Activated CD4-positive, alpha-beta T cell treated with anti-CD3 and anti-CD28 coated beads for 36 hours (primary cell): ENCODE results near the gene CCNE1. TPM values are rescaled to one million over a fixed set of nuclear protein-coding genes. Genes with fewer than 3 reads are reported as not detected.
A peak's percentile ranks its signal among the peaks of the same experiment; 100 is the strongest.

Source experiments
- ATAC-seq: fragments of 200-7000 bp; cut with Tn5 transposase; one replicate; pipeline ENCODE4 v1.10.0; 2021; ENCODE audit warnings: mild to moderate bottlenecking, moderate library complexity
- CTCF ChIA-PET: fragments of 350-600 bp; sonication (Branson Sonifier 250); formaldehyde crosslinking; loops from one replicate; lab custom pipeline; 2021; ENCODE audit warnings: antibody characterized with exemption; lab: Charles Lee
- POLR2A ChIA-PET: fragments of 350-600 bp; sonication (Branson Sonifier 250); formaldehyde crosslinking; loops from one replicate; lab custom pipeline; 2021; ENCODE audit warnings: antibody characterized with exemption, inconsistent platforms; lab: Charles Lee
- DNase-seq: peaks from one replicate; pipeline ENCODE4 v3.0.0-alpha.2; 2020
- H3K27ac Mint-ChIP-seq: one replicate; pipeline ENCODE4 v1.8.0; 2021; ENCODE audit warnings: mixed read lengths
- H3K27me3 Mint-ChIP-seq: one replicate; pipeline ENCODE4 v1.8.0; 2021; ENCODE audit warnings: mixed read lengths
- H3K36me3 Mint-ChIP-seq: one replicate; pipeline ENCODE4 v1.8.0; 2021; ENCODE audit warnings: low read depth, mixed read lengths
- H3K4me1 Mint-ChIP-seq: one replicate; pipeline ENCODE4 v1.8.0; 2021; ENCODE audit warnings: mixed read lengths
- H3K4me3 Mint-ChIP-seq: one replicate; pipeline ENCODE4 v1.8.0; 2021; ENCODE audit warnings: mild to moderate bottlenecking, moderate library complexity, mixed read lengths
- H3K9me3 Mint-ChIP-seq: one replicate; pipeline ENCODE4 v1.8.0; 2021; ENCODE audit warnings: low read depth, mixed read lengths
- intact Hi-C, 2 experiments: fragments of 100-400 bp; cut with DNase I in 1 of 2; cut with micrococcal nuclease in 1 of 2; formaldehyde crosslinking; loops; one replicate each; pipeline versions ENCODE4 v1.14.2 to v1.15.1; 2022 to 2024; cut with DNase I, micrococcal nuclease
- total RNA-seq, 2 experiments: library from RNA; stranded (reverse); gene quantifications; one replicate each; pipeline ENCODE4 v1.2.3, GENCODE V29; 2021

Gene CCNE1
- total RNA-seq = 10 to 100 TPM; 29.4 to 30.4 TPM

- ATAC-seq (peak; percentile 93), DNase-seq (peak; percentile 98)
- Mint-ChIP-seq H3K27me3 (no peaks in the 10 kb centered on the region), H3K4me3 (peak within 1 kb of the TSS; percentile 88), H3K27ac (peak within 1 kb of the TSS; percentile 94), H3K4me1 (peaks cover 15% of the 10 kb centered on the region), H3K9me3 (peaks cover 4% of the 10 kb centered on the region), H3K36me3 (peaks cover 22% of the 10 kb centered on the region)
- intact Hi-C loops = loop anchor here (1.0 kb wide), 8 partner anchors 20 to 205 kb away; partner anchors contain the start of genes C19orf12 (in 1 of the 2), POP4 (in 1 of the 2) and URI1 (in 1 of the 2)
- CTCF ChIA-PET = no interaction called here
- POLR2A ChIA-PET = no interaction called here
Measured at GRCh38 chr19:29811125-29812079, at the start of gene CCNE1. Gene CCNE1, plus strand, starts transcription at chr19:29811991. Its CDS starts 565 bp downstream, at chr19:29812556.

- Mint-ChIP-seq H3K27me3 (peaks cover 1% of the 10 kb centered on the region), H3K4me3 (no peak overlapping the region), H3K4me1 (no peaks in the 10 kb centered on the region), H3K27ac (no peak overlapping the region), H3K36me3 (no peaks in the 10 kb centered on the region), H3K9me3 (no peaks in the 10 kb centered on the region)
- intact Hi-C loops = no loop called here
- POLR2A ChIA-PET = no interaction called here
- CTCF ChIA-PET = interaction anchor here (1.4 kb wide), 1 partner anchor 8 kb away, joined by 3 read pairs; no protein-coding TSS in a partner anchor
- DNase-seq (no peak), ATAC-seq (no peak)
Measured at GRCh38 chr19:29763196-29763595, 48.6 kb upstream of the CCNE1 start.

DNA sequence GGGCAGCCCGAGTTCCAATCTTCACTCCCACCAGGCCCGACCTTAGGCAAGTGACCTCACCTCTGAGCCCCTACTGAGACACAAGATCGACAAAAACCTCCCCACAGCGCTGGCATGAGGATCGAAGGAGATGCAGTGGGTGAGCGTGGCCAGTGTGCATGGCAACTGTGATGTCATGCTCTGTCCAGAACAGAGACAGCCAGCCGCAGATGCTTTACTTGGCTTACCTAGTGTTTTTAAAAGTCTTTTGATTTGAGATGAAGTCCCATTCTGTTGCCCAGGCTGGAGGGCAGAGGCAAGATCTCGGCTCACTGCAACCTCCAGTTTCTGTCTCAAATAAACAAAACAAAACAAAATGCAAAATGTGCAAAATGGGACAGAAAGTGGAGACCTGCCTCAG, 47.4 kb upstream of the CCNE1 start:
- ATAC-seq (no peak), DNase-seq (no peak)
- H3K9me3 Mint-ChIP-seq = no peaks in the 10 kb centered on the region
- H3K4me3 Mint-ChIP-seq = no peak overlapping the region
- no peaks in the 10 kb centered on the region for H3K36me3 Mint-ChIP-seq
- H3K27me3 Mint-ChIP-seq = peaks cover 1% of the 10 kb centered on the region
- POLR2A ChIA-PET = no interaction called here
- intact Hi-C loops = no loop called here
- H3K27ac Mint-ChIP-seq = no peak overlapping the region
- H3K4me1 Mint-ChIP-seq = no peaks in the 10 kb centered on the region
- CTCF ChIA-PET = interaction anchor here (0.8 kb wide), 1 partner anchor 108 kb away, joined by 3 read pairs; no protein-coding TSS in a partner anchor

DNA sequence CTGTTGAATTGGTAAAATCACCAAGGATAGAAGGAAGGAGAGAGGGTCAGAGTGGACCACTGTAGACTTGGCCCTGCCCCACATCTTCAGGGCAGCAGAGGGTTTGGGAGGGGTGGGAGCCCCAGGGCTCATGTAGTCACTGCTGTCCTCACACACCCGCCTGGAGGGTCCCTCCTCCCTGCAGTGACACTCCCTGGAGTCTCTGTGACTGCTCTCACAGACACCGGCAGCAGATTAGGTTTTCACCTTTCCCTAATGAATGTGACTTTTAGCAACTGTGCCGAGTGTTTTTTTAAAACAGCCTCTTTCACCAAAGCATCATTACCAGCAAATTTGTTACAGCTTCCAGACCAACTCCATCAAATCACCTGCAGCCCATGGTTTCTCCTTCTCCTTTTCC, 45.7 kb upstream of the CCNE1 start:
- intact Hi-C loops = no loop called here
- CTCF ChIA-PET = no interaction called here
- Mint-ChIP-seq H3K9me3 (no peaks in the 10 kb centered on the region), H3K27me3 (peaks cover under 1% of the 10 kb centered on the region), H3K4me1 (no peaks in the 10 kb centered on the region), H3K27ac (no peak overlapping the region), H3K4me3 (no peak overlapping the region), H3K36me3 (no peaks in the 10 kb centered on the region)
- ATAC-seq = no peak
- POLR2A ChIA-PET = no interaction called here
- DNase-seq = no peak

GRCh38 chr19:29767039-29767735, 44.6 kb upstream of the CCNE1 start:
- CTCF ChIA-PET = interaction anchor here (0.6 kb wide), 1 partner anchor 883 kb away, joined by 3 read pairs; no protein-coding TSS in a partner anchor
- no peaks in the 10 kb centered on the region for H3K9me3 Mint-ChIP-seq
- H3K27me3 Mint-ChIP-seq = no peaks in the 10 kb centered on the region
- POLR2A ChIA-PET = no interaction called here
- no peak overlapping the region for H3K27ac Mint-ChIP-seq
- H3K4me3 Mint-ChIP-seq = no peak overlapping the region
- DNase-seq = no peak
- intact Hi-C loops = no loop called here
- no peak for ATAC-seq
- no peaks in the 10 kb centered on the region for H3K36me3 Mint-ChIP-seq
- no peaks in the 10 kb centered on the region for H3K4me1 Mint-ChIP-seq

DNA sequence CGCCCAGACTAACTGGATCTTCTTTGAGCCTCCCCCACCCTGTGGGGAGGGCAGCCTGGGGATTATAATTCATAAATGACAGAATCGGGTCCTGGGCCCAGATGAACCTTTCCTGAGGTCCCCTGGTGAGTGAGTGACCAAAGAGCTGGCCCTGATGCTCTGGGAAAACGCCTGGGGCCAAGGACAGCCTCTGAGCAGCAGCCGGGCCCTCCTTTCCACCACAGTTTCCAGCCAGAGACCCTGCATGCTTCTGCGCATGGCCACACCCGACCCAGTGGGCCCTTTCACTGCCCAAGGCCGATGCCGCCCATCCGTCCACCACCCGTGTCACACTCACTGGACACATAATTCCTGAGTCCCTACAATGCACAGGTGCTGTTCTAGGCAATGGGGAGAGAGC, 43.6 kb upstream of the CCNE1 start:
- no peaks in the 10 kb centered on the region for H3K4me1 Mint-ChIP-seq

DNA sequence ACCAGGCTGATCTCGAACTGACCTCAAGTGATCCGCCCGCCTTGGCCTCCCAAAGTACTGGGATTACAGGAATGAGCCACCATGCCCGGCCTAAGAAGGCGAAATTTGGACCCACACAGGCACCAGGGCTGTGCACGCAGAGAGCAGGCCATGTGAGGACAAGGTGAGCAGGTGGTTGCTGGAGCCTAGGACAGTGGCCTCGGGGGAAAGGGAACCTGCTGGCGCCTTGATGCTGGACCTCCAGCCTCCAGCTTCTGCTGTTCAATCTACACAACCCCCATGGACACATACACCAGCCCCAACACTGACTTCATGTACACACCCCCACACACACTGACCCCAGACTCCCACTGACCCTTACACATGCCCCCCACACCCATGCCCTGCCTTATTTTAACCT, 41.8 kb upstream of the CCNE1 start:
- Mint-ChIP-seq H3K27ac (no peak overlapping the region), H3K36me3 (no peaks in the 10 kb centered on the region), H3K4me3 (no peak overlapping the region), H3K27me3 (no peaks in the 10 kb centered on the region), H3K9me3 (no peaks in the 10 kb centered on the region), H3K4me1 (no peaks in the 10 kb centered on the region)
- CTCF ChIA-PET = interaction anchor here (0.7 to 4.0 kb wide), 4 partner anchors 10 to 158 kb away, joined by 3 to 19 read pairs (median 6); no protein-coding TSS in a partner anchor
- intact Hi-C loops = no loop called here
- ATAC-seq (no peak), DNase-seq (no peak)
- POLR2A ChIA-PET = no interaction called here

More for the DNA sequence above, 43.6 kb upstream of the CCNE1 start:
- Mint-ChIP-seq H3K27ac (no peak overlapping the region), H3K27me3 (no peaks in the 10 kb centered on the region), H3K4me3 (no peak overlapping the region), H3K36me3 (no peaks in the 10 kb centered on the region), H3K9me3 (no peaks in the 10 kb centered on the region)
- POLR2A ChIA-PET = no interaction called here
- intact Hi-C loops = no loop called here
- CTCF ChIA-PET = interaction anchor here (4.0 kb wide), 1 partner anchor 8 kb away, joined by 19 read pairs; no protein-coding TSS in a partner anchor
- DNase-seq (no peak), ATAC-seq (no peak)

DNA sequence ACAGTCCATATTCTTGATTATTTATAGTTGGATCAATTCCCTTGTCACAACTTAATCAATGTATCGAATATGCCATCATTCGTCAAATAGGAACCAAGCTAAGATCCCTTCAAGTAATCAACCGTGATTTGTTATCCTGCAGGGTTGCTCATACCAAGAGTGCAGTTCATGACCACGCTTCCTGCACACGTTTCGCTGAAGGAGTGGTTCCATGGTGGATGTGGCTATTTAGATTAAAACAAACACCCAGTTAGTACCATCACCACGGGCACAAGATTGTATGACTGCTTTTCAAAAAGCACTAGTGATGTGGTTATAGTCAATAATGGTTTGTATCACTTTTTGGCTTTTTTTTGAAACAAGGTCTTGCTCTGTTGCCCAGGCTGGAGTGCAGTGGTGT, 41.1 kb upstream of the CCNE1 start:
- DNase-seq = peak; percentile 43
- ATAC-seq = peak; percentile 65
- H3K27ac Mint-ChIP-seq = no peak overlapping the region
- ChIA-PET CTCF (interaction anchor here (0.7 to 4.0 kb wide), 4 partner anchors 11 to 159 kb away, joined by 3 to 19 read pairs (median 6); no protein-coding TSS in a partner anchor), POLR2A (no interaction called here)
- no peak overlapping the region for H3K4me3 Mint-ChIP-seq
- H3K27me3 Mint-ChIP-seq = no peaks in the 10 kb centered on the region
- no peaks in the 10 kb centered on the region for H3K4me1 Mint-ChIP-seq
- no peaks in the 10 kb centered on the region for H3K9me3 Mint-ChIP-seq
- intact Hi-C loops = loop anchor here in 1 of 2 experiments (1.0 kb wide), 1 partner anchor 103 kb away; no protein-coding TSS in a partner anchor
- no peaks in the 10 kb centered on the region for H3K36me3 Mint-ChIP-seq

DNA sequence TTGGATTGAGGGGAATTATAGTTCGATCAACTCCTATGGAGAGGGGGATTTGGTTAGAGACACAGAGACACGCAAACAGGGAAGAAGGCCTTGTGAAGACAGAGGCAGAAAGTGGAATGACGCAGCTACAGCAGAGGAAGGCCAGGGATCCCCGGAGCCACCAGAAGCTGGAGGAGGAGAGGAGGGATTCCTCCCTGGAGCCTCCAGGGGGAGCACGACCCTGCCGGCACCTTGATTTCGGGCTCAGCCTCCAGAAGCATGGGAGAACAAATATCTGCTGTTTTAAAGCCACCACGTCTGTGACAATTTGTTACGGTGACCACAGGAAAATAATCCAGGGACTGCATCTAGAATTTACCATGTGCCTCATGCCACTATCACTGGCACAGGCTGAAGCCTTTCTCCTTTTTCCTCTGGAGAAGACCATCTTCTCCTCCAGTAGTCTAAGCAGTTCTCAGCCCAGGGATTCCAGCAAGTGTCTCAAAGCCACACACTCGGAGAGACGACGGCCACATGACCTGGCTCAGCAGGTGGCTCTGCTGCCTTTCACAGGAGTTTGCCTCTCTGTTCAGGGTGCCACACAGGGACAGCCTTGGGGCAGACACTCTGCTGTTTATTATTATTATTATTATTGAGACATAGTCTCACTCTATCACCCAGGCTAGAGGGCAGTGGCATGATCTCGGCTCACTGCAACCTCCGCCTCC, 39.9 kb upstream of the CCNE1 start:
- CTCF ChIA-PET = interaction anchor here (0.6 to 4.0 kb wide), 9 partner anchors 9 to 579 kb away, joined by 3 to 19 read pairs (median 3); no protein-coding TSS in a partner anchor
- POLR2A ChIA-PET = no interaction called here
- H3K36me3 Mint-ChIP-seq = no peaks in the 10 kb centered on the region
- no peak overlapping the region for H3K27ac Mint-ChIP-seq
- intact Hi-C loops = loop anchor here in 1 of 2 experiments (1.0 kb wide), 1 partner anchor 101 kb away; no protein-coding TSS in a partner anchor
- H3K4me3 Mint-ChIP-seq = no peak overlapping the region
- H3K27me3 Mint-ChIP-seq = no peaks in the 10 kb centered on the region
- DNase-seq (peak; percentile 56), ATAC-seq (peak; percentile 53)
- H3K9me3 Mint-ChIP-seq = no peaks in the 10 kb centered on the region
- H3K4me1 Mint-ChIP-seq = no peaks in the 10 kb centered on the region

GRCh38 chr19:29772696-29773095, 39.1 kb upstream of the CCNE1 start:
- Mint-ChIP-seq H3K27me3 (no peaks in the 10 kb centered on the region), H3K4me3 (no peak overlapping the region), H3K9me3 (no peaks in the 10 kb centered on the region), H3K27ac (no peak overlapping the region), H3K4me1 (no peaks in the 10 kb centered on the region), H3K36me3 (no peaks in the 10 kb centered on the region)
- no peak for ATAC-seq
- DNase-seq = no peak
- intact Hi-C loops = no loop called here
- POLR2A ChIA-PET = no interaction called here
- CTCF ChIA-PET = interaction anchor here (0.6 to 0.7 kb wide), 3 partner anchors 29 to 1060 kb away, joined by 3 to 4 read pairs (median 3); no protein-coding TSS in a partner anchor
